ENCODE results near the gene PRKCB.

PRKCB gene

DNA sequence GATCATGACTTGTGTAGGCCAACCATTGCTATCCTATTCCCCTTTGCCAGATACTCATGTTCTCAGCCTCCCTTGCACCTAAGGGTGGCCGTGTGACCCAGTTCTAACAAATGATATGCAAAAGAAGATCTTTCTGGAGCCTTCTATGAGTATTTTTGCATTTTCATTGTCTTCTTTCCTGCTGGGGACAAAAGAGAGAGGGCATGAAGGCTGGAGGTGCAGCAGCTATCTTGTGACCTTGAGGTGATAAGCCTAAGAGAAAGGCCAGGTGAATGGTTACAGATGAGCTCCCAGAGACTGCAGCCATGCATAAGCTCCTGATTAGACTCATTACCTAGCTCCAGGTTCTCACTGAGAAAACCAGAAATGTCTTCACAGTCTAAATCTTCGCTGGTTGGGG is 38.8 kb upstream of the PRKCB start:
- no peaks in the 10 kb centered on the region for H3K79me2 ChIP-seq (ENCODE audit: low read length)
- H3K27me3 ChIP-seq (ENCODE audit: low read depth, low read length) = 0 out of 2 replicates have a peak, but pooled peaks cover 9% of the 10 kb centered on the region

DNA sequence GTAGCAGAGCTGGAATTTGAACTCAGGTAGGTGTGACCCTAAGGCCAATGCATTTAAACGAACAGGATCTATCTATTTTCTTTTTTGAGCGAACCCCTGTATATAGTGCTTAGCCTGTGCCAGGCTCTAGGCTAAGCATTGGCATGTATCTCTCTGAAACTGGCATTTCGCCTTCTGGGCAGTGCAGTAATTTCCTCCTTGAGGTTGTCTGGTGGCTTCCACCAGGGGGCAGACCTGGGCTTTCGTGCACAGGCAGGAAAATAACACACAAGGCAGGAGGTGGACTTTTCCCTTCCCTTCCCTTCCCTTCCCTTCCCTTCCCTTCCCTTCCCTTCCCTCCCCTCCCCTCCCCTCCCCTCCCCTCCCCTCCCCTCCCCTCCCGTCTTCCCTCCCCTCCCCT is 34.4 kb upstream of the PRKCB start:
- Histone ChIP-seq H3K9ac (ENCODE audit: low read length) (no peak overlapping the region), H3K4me1 (ENCODE audit: low read length) (peaks cover 25% of the 10 kb centered on the region), H2AFZ (ENCODE audit: low read depth, low read length) (no peak overlapping the region), H3K4me2 (ENCODE audit: low read length) (no peak overlapping the region), H3K27me3 (ENCODE audit: low read depth, low read length) (peaks cover 27% of the 10 kb centered on the region), H3K36me3 (replicated peaks; ENCODE audit: low read depth, low read length) (no peaks in the 10 kb centered on the region), H3K4me3 (ENCODE audit: low read length) (no peak overlapping the region), H4K20me1 (ENCODE audit: insufficient read depth, low read length) (no peaks in the 10 kb centered on the region), H3K79me2 (ENCODE audit: low read length) (no peaks in the 10 kb centered on the region), H3K27ac (ENCODE audit: low read length) (no peak overlapping the region), H3K9me3 (ENCODE audit: insufficient read depth, low read length) (no peaks in the 10 kb centered on the region)
- TF ChIP-seq, protein P1, sequence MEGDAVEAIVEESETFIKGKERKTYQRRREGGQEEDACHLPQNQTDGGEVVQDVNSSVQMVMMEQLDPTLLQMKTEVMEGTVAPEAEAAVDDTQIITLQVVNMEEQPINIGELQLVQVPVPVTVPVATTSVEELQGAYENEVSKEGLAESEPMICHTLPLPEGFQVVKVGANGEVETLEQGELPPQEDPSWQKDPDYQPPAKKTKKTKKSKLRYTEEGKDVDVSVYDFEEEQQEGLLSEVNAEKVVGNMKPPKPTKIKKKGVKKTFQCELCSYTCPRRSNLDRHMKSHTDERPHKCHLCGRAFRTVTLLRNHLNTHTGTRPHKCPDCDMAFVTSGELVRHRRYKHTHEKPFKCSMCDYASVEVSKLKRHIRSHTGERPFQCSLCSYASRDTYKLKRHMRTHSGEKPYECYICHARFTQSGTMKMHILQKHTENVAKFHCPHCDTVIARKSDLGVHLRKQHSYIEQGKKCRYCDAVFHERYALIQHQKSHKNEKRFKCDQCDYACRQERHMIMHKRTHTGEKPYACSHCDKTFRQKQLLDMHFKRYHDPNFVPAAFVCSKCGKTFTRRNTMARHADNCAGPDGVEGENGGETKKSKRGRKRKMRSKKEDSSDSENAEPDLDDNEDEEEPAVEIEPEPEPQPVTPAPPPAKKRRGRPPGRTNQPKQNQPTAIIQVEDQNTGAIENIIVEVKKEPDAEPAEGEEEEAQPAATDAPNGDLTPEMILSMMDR (IDR thresholded peaks at IDR 0.05; ENCODE audit: low read depth, low read length) = peak; percentile 65
- TF ChIP-seq EZH2phosphoT487 (IDR thresholded peaks at IDR 0.05; ENCODE audit: low read depth) = no peak

More for the DNA sequence above, 38.8 kb upstream of the PRKCB start:
- H3K36me3 ChIP-seq (replicated peaks; ENCODE audit: low read depth, low read length) = no peaks in the 10 kb centered on the region
- TF ChIP-seq EZH2phosphoT487 (IDR thresholded peaks at IDR 0.05; ENCODE audit: low read depth) = no peak
- H3K4me1 ChIP-seq (ENCODE audit: low read length) = no peaks in the 10 kb centered on the region
- H4K20me1 ChIP-seq (ENCODE audit: insufficient read depth, low read length) = no peaks in the 10 kb centered on the region
- no peaks in the 10 kb centered on the region for H3K9me3 ChIP-seq (ENCODE audit: insufficient read depth, low read length)
- H3K4me2 ChIP-seq (ENCODE audit: low read length) = no peak overlapping the region
- no peak overlapping the region for H2AFZ ChIP-seq (ENCODE audit: low read depth, low read length)
- H3K27ac ChIP-seq (ENCODE audit: low read length) = no peak overlapping the region
- H3K9ac ChIP-seq (ENCODE audit: low read length) = no peak overlapping the region
- no peak overlapping the region for H3K4me3 ChIP-seq (ENCODE audit: low read length)

DNA sequence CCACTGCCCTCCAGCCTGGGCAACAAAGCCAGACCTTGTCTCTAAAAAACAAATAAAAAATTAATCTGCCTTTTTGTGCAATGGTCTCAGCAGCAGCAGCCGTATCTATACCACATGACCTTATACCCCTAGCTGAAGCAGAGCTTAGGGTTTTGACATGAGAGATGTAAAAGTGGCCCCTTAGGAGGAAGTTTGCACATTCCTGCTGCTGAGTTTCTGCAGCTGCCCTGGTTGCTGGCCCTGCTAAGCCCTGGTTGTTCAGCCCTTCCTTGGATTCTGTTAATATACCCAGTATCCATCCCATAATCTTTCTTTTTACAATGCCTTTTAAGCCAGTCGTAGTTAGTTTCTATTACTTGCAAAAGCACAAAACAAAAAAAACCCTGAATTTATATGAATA is 33.0 kb upstream of the PRKCB start:
- Histone ChIP-seq H4K20me1 (ENCODE audit: insufficient read depth, low read length) (no peaks in the 10 kb centered on the region), H3K9me3 (ENCODE audit: insufficient read depth, low read length) (no peaks in the 10 kb centered on the region), H3K4me2 (ENCODE audit: low read length) (no peak overlapping the region), H3K4me1 (ENCODE audit: low read length) (peaks cover 36% of the 10 kb centered on the region), H3K27ac (ENCODE audit: low read length) (no peak overlapping the region), H3K9ac (ENCODE audit: low read length) (no peak overlapping the region), H3K4me3 (ENCODE audit: low read length) (no peak overlapping the region), H3K79me2 (ENCODE audit: low read length) (no peaks in the 10 kb centered on the region), H3K36me3 (replicated peaks; ENCODE audit: low read depth, low read length) (no peaks in the 10 kb centered on the region), H3K27me3 (ENCODE audit: low read depth, low read length) (peaks cover 19% of the 10 kb centered on the region), H2AFZ (ENCODE audit: low read depth, low read length) (no peak overlapping the region)
- TF ChIP-seq EZH2phosphoT487 (IDR thresholded peaks at IDR 0.05; ENCODE audit: low read depth) = no peak

DNA sequence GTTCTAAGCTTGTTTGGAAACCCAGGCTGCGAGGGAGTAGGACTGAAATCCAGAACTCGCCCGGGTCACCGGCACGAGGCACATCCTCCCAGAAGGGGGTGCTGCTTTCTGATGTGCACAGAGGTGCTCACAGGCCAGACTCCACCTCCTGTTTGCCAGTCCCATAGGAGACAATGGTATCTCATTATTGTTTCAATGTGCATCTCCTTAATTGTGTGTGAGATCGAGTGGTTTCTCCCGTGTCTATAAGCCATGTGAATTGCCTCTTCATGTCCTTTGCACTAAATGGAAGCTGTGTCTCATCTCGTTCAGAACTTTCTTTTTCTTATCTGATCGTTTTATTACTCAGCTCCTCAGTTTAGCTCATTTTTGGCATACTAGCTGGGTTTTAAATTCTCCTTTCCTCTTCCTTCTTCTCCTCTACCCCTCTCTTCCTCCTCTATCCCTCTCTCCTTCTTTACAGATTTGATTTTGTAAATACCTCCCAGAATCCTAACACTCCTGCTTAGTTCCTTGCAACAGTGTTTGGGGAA is 32.1 kb upstream of the PRKCB start:
- Histone ChIP-seq H3K27ac (ENCODE audit: low read length) (no peak overlapping the region), H3K27me3 (ENCODE audit: low read depth, low read length) (peaks cover 27% of the 10 kb centered on the region)
- TF ChIP-seq EZH2phosphoT487 (IDR thresholded peaks at IDR 0.05; ENCODE audit: low read depth) = no peak
- TF ChIP-seq, protein P1 (IDR thresholded peaks at IDR 0.05; ENCODE audit: low read depth, low read length) = peak; percentile 85

DNA sequence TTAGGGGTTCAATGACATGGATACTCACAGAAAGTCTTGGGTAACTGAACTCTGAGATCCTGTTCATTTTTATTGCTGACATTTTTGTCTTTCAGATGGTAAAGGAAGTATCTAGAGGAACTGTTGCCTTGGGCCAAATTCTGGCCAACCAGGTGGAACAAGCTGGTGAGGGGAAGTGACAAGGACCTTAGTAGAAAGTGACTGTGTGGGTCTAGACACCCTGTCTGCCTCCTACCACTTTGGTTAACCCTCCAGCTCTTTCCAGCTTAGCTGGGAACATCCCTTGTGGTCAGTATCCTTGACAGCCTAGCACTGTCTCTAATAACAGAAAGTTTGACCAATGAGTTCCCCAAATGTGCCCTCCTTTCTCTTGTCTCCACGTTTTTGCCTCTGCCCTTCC is 28.8 kb upstream of the PRKCB start:
- Histone ChIP-seq H3K27me3 (ENCODE audit: low read depth, low read length) (peaks cover 39% of the 10 kb centered on the region), H3K79me2 (ENCODE audit: low read length) (no peaks in the 10 kb centered on the region), H3K9ac (ENCODE audit: low read length) (no peak overlapping the region; the same call in 1 of the 2 replicates), H3K4me3 (ENCODE audit: low read length) (no peak overlapping the region), H3K4me1 (ENCODE audit: low read length) (peaks cover 36% of the 10 kb centered on the region), H3K27ac (ENCODE audit: low read length) (no peak overlapping the region), H4K20me1 (ENCODE audit: insufficient read depth, low read length) (no peaks in the 10 kb centered on the region), H3K36me3 (replicated peaks; ENCODE audit: low read depth, low read length) (no peaks in the 10 kb centered on the region), H2AFZ (ENCODE audit: low read depth, low read length) (no peak overlapping the region), H3K4me2 (ENCODE audit: low read length) (peak overlapping the region; percentile 45), H3K9me3 (ENCODE audit: insufficient read depth, low read length) (no peaks in the 10 kb centered on the region)
- TF ChIP-seq, protein P1 (IDR thresholded peaks at IDR 0.05; ENCODE audit: low read depth, low read length) = no peak
- no peak for TF ChIP-seq EZH2phosphoT487 (IDR thresholded peaks at IDR 0.05; ENCODE audit: low read depth)

More for the DNA sequence above, 32.1 kb upstream of the PRKCB start:
- no peaks in the 10 kb centered on the region for H3K9me3 ChIP-seq (ENCODE audit: insufficient read depth, low read length)
- H3K4me1 ChIP-seq (ENCODE audit: low read length) = peaks cover 36% of the 10 kb centered on the region
- H2AFZ ChIP-seq (ENCODE audit: low read depth, low read length) = no peak overlapping the region
- peak overlapping the region; percentile 78 for H3K4me2 ChIP-seq (ENCODE audit: low read length)
- H3K9ac ChIP-seq (ENCODE audit: low read length) = 0 out of 2 replicates have a peak overlapping the region, but pooled peaks have one; percentile 15
- H3K4me3 ChIP-seq (ENCODE audit: low read length) = peak overlapping the region; percentile 64
- H3K79me2 ChIP-seq (ENCODE audit: low read length) = no peaks in the 10 kb centered on the region
- no peaks in the 10 kb centered on the region for H4K20me1 ChIP-seq (ENCODE audit: insufficient read depth, low read length)
- no peaks in the 10 kb centered on the region for H3K36me3 ChIP-seq (replicated peaks; ENCODE audit: low read depth, low read length)

Data from OCI-LY3 (cell line).